Naive B cell (primary cell): ENCODE results near the gene ASZ1. TPM values are rescaled to one million over a fixed set of nuclear protein-coding genes. Genes with fewer than 3 reads are reported as not detected.

Experiments used
- ATAC-seq, 2 donors: fragments of 150-1000 bp; cut with Tn5 transposase; 2 replicates each; pipeline ENCODE4 v1.10.0; 2021; ENCODE audit warnings: low read depth in 2 of 2, mild to moderate bottlenecking in 2 of 2, moderate library complexity in 2 of 2
- DNase-seq: peaks from one replicate; pipeline ENCODE4 v3.0.0; 2022
- H3K27ac Mint-ChIP-seq, 6 donors: one replicate each; pipeline ENCODE4 v1.8.0; 2020 to 2022; ENCODE audit warnings: mild to moderate bottlenecking in 6 of 6, mixed read lengths in 6 of 6, moderate library complexity in 5 of 6, inconsistent platforms in 2 of 6
- H3K27me3 Mint-ChIP-seq, 3 donors: one replicate each; pipeline ENCODE4 v1.8.0; 2021 to 2022; ENCODE audit warnings: mixed read lengths in 3 of 3, mild to moderate bottlenecking in 1 of 3
- H3K36me3 Mint-ChIP-seq, 2 donors: one replicate each; pipeline ENCODE4 v1.8.0; 2020 to 2022; ENCODE audit warnings: mixed read lengths in 2 of 2, inconsistent platforms in 1 of 2, mild to moderate bottlenecking in 1 of 2
- H3K4me1 Mint-ChIP-seq, 3 donors: one replicate each; pipeline ENCODE4 v1.8.0; 2020 to 2022; ENCODE audit warnings: mixed read lengths in 3 of 3, inconsistent platforms in 1 of 3, mild to moderate bottlenecking in 1 of 3, moderate library complexity in 1 of 3
- H3K4me3 Mint-ChIP-seq, 8 donors: one replicate each; pipeline ENCODE4 v1.8.0; 2020 to 2022; ENCODE audit warnings: mild to moderate bottlenecking in 8 of 8, mixed read lengths in 8 of 8, moderate library complexity in 8 of 8, inconsistent platforms in 2 of 8
- H3K9me3 Mint-ChIP-seq, 7 donors: one replicate each; pipeline ENCODE4 v1.8.0; 2020 to 2022; ENCODE audit warnings: mixed read lengths in 7 of 7, mild to moderate bottlenecking in 5 of 7, inconsistent platforms in 2 of 7, moderate library complexity in 1 of 7
- polyA plus RNA-seq, 6 donors: library from polyadenylated mRNA; unstranded; fragments of 300-500 nt; fragmentation: Illumina TruSeq; gene quantifications; one replicate each; pipeline ENCODE4 v1.2.3, GENCODE V29; 2021; ENCODE audit warnings: low read depth in 6 of 6

Gene ASZ1
- polyA plus RNA-seq, 6 donors from 2014 or later = not detected

DNA sequence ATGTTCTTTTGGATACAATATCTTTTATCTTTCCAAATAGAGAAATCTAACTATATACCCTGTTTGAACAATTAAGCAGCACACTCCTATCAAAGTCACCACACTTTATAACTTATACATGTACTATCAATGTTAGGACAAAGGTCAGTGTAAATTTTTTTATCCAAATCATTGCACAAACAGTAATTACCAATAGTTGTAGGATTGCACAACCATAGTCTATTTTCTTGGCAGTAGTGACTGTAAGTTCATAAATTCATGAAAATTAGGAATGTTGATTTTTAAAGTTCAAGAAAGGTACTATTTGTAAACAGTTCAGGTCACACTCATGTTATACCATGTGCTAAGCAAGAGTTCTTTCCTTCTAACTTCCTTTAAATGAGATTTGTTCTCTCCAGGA, 113.7 kb downstream of the ASZ1 start:
- H3K4me3 Mint-ChIP-seq = no peak overlapping the region
- ATAC-seq = no peak
- no peaks in the 10 kb centered on the region for H3K4me1 Mint-ChIP-seq
- H3K27me3 Mint-ChIP-seq = peaks cover 3 to 16% (median 15%) of the 10 kb centered on the region in 3 donors
- no peaks in the 10 kb centered on the region for H3K36me3 Mint-ChIP-seq
- H3K27ac Mint-ChIP-seq = no peak overlapping the region
- no peak for DNase-seq
- peaks cover 0 to 4% (median 0%) of the 10 kb centered on the region in 7 donors for H3K9me3 Mint-ChIP-seq

Other genes starting within 250 kb of the ASZ1 start
- not detected for gene WNT2, start 104.4 kb downstream of the ASZ1 start, polyA plus RNA-seq
- gene CFTR, start 52.5 kb upstream of the ASZ1 start, polyA plus RNA-seq = not detected